HL-60 (cell line): ENCODE results near the gene NAPSA.

Experiments used
- GABPA ChIP-seq: IDR thresholded peaks from 2 replicates; pipeline ENCODE4 v1.6.1; 2012; ENCODE audit warnings: low read depth
- POLR2AphosphoS5 ChIP-seq: IDR thresholded peaks from 2 replicates; pipeline ENCODE4 v1.6.1; 2012; ENCODE audit warnings: low read depth
- REST ChIP-seq: IDR thresholded peaks from 2 replicates; pipeline ENCODE4 v1.6.1; 2012; ENCODE audit warnings: low read depth; ENCODE audit not compliant: insufficient replicate concordance
- TF ChIP-seq, protein P1 (sequence below): IDR thresholded peaks from one replicate; pipeline ENCODE4 v1.5.1; 2011; ENCODE audit warnings: low read length, control low read depth, inconsistent platforms; ENCODE audit not compliant: insufficient read depth

GRCh38 chr19:50313812-50314536 is 51.5 kb downstream of the NAPSA start:
- TF ChIP-seq, protein P1, sequence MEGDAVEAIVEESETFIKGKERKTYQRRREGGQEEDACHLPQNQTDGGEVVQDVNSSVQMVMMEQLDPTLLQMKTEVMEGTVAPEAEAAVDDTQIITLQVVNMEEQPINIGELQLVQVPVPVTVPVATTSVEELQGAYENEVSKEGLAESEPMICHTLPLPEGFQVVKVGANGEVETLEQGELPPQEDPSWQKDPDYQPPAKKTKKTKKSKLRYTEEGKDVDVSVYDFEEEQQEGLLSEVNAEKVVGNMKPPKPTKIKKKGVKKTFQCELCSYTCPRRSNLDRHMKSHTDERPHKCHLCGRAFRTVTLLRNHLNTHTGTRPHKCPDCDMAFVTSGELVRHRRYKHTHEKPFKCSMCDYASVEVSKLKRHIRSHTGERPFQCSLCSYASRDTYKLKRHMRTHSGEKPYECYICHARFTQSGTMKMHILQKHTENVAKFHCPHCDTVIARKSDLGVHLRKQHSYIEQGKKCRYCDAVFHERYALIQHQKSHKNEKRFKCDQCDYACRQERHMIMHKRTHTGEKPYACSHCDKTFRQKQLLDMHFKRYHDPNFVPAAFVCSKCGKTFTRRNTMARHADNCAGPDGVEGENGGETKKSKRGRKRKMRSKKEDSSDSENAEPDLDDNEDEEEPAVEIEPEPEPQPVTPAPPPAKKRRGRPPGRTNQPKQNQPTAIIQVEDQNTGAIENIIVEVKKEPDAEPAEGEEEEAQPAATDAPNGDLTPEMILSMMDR = no peak
- TF ChIP-seq GABPA (no peak), REST (no peak), POLR2AphosphoS5 (no peak)
